ENCODE data around the gene IRGQ. TPM values are rescaled to one million over a fixed set of nuclear protein-coding genes. Genes with fewer than 3 reads are reported as not detected.

Gene IRGQ
- total and polyA plus RNA-seq, 2 experiments from 2014 or later: 8.4 to 49.6 TPM

- Histone ChIP-seq H4K20me1 (replicated peaks; ENCODE audit: insufficient read depth) (peaks cover 4% of the 10 kb centered on the region; the same call in 1 of the 2 replicates), H3K9me2 (ENCODE audit: insufficient read depth) (no peaks in the 10 kb centered on the region), H3K27me3 (ENCODE audit: insufficient read depth) (peaks cover 52% of the 10 kb centered on the region), H3K36me3 (ENCODE audit: insufficient read depth) (no peaks in the 10 kb centered on the region), H3K4me2 (peak overlapping the region; percentile 83), H3K4me1 (ENCODE audit: insufficient read depth) (peaks cover 31% of the 10 kb centered on the region), H3F3A (replicated peaks; ENCODE audit: low read depth) (0 out of 2 replicates have a peak, but pooled peaks cover 3% of the 10 kb centered on the region), H2AFZ (no peak overlapping the region), H3K27ac (ENCODE audit: low read depth) (no peak overlapping the region), H3K79me2 (replicated peaks; ENCODE audit: insufficient read depth) (no peaks in the 10 kb centered on the region), H3K4me3 (peak overlapping the region; percentile 64)
- no peak for TF ChIP-seq ETS1 (IDR thresholded peaks at IDR 0.05)
- TF ChIP-seq CREB1 (CRISPR knock-in tag; IDR thresholded peaks at IDR 0.05; ENCODE audit: low read depth): no peak
- TF ChIP-seq POLR2AphosphoS5 (IDR thresholded peaks at IDR 0.05; ENCODE audit: low read depth): no peak
- no peak for TF ChIP-seq CTCF (conservative IDR thresholded peaks at IDR 0.05; ENCODE audit: low read depth in 2 of 2)
- no peak for TF ChIP-seq ZNF114 (CRISPR knock-in tag; IDR thresholded peaks at IDR 0.05)
- no peak for TF ChIP-seq EZH2 (IDR thresholded peaks at IDR 0.05; ENCODE audit: low read depth, unreplicated experiment)
- no peak for TF ChIP-seq ZNF331 (CRISPR knock-in tag; IDR thresholded peaks at IDR 0.05; ENCODE audit: low read depth)
- no peak for TF ChIP-seq STAT1 (IDR thresholded peaks at IDR 0.05; ENCODE audit: unreplicated experiment)
- no peak for TF ChIP-seq NANOG (IDR thresholded peaks at IDR 0.05; ENCODE audit: borderline replicate concordance)
- Mint-ChIP-seq H3K36me3 (ENCODE audit: low read depth) (peaks cover 13% of the 10 kb centered on the region; the same call in 2 of the 3 replicates), H3K27ac (no peak overlapping the region), H3K4me1 (peaks cover 33% of the 10 kb centered on the region), H3K27me3 (ENCODE audit: insufficient read depth, low read depth, poor library complexity) (peaks cover 59% of the 10 kb centered on the region), H3K4me3 (peak overlapping the region; percentile 84), H3K9me3 (peaks cover 6% of the 10 kb centered on the region; the same call in 2 of the 3 replicates)
- no peak for DNase-seq (ENCODE audit: low spot score)
- ATAC-seq: no peak
These were observed 43.1 kb upstream of the IRGQ start for GRCh38 chr19:43638995-43639518.

- H3K79me2 ChIP-seq (replicated peaks; ENCODE audit: insufficient read depth): no peaks in the 10 kb centered on the region
- H3K27ac Mint-ChIP-seq: no peak overlapping the region
- peak overlapping the region; percentile 83 for H3K4me2 ChIP-seq
- TF ChIP-seq EZH2 (IDR thresholded peaks at IDR 0.05; ENCODE audit: low read depth, unreplicated experiment) (no peak), EZH2phosphoT487 (IDR thresholded peaks at IDR 0.05; ENCODE audit: unreplicated experiment) (no peak), JUNB (IDR thresholded peaks at IDR 0.05; ENCODE audit: unreplicated experiment) (no peak), ZNF462 (CRISPR knock-in tag; IDR thresholded peaks at IDR 0.05) (no peak)
These were observed 42.5 kb upstream of the IRGQ start for GRCh38 chr19:43638214-43638994.

More at GRCh38 chr19:43638214-43638994, 42.5 kb upstream of the IRGQ start:
- H3K27me3 Mint-ChIP-seq (ENCODE audit: insufficient read depth, low read depth, poor library complexity): peaks cover 60% of the 10 kb centered on the region
- Histone ChIP-seq H3K27ac (ENCODE audit: low read depth) (no peak overlapping the region), H2AFZ (no peak overlapping the region), H3K4me1 (ENCODE audit: insufficient read depth) (peaks cover 33% of the 10 kb centered on the region), H3K27me3 (ENCODE audit: insufficient read depth) (peaks cover 52% of the 10 kb centered on the region), H3K4me3 (peak overlapping the region; percentile 64), H3K9me2 (ENCODE audit: insufficient read depth) (no peaks in the 10 kb centered on the region), H3K36me3 (ENCODE audit: insufficient read depth) (no peaks in the 10 kb centered on the region), H4K20me1 (replicated peaks; ENCODE audit: insufficient read depth) (peaks cover 4% of the 10 kb centered on the region; the same call in 1 of the 2 replicates), H3F3A (replicated peaks; ENCODE audit: low read depth) (0 out of 2 replicates have a peak, but pooled peaks cover 3% of the 10 kb centered on the region)
- DNase-seq (ENCODE audit: low spot score) (no peak), ATAC-seq (no peak)
- H3K4me1 Mint-ChIP-seq: peaks cover 33% of the 10 kb centered on the region
- H3K36me3 Mint-ChIP-seq (ENCODE audit: low read depth): peaks cover 13% of the 10 kb centered on the region; the same call in 2 of the 3 replicates
- peaks cover 6% of the 10 kb centered on the region; the same call in 2 of the 3 replicates for H3K9me3 Mint-ChIP-seq
- H3K4me3 Mint-ChIP-seq: peak overlapping the region; percentile 84
